Natural killer cell (primary cell): ENCODE measurements around the gene GNG12. TPM values are rescaled to one million over a fixed set of nuclear protein-coding genes. Genes with fewer than 3 reads are reported as not detected.

Experiments used
- ATAC-seq, 3 donors: fragments of 150-1000 bp in 2 of 3; fragments of 200-7000 bp in 1 of 3; cut with Tn5 transposase; 1 replicate in 1 of 3; 2 replicates in 2 of 3; pipeline ENCODE4 v1.10.0; 2021; ENCODE audit warnings: mild to moderate bottlenecking in 2 of 3, moderate library complexity in 2 of 3
- DNase-seq, 2 donors: peaks; one replicate each; pipeline versions ENCODE4 v3.0.0 to v3.0.0-alpha.2; 2013 to 2021; ENCODE audit warnings: mixed read lengths in 1 of 2
- H3K27ac ChIP-seq: one replicate; pipeline ENCODE4 v1.5.1; 2013; ENCODE audit warnings: mild to moderate bottlenecking, low read length
- H3K27me3 ChIP-seq: one replicate; pipeline ENCODE4 v1.6.1; 2013; ENCODE audit warnings: low read length; ENCODE audit not compliant: control insufficient read depth, insufficient read depth
- H3K36me3 ChIP-seq: one replicate; pipeline ENCODE4 v1.6.1; 2013; ENCODE audit warnings: low read length; ENCODE audit not compliant: control insufficient read depth, insufficient read depth
- H3K4me1 ChIP-seq: one replicate; pipeline ENCODE4 v1.6.1; 2013; ENCODE audit warnings: low read length; ENCODE audit not compliant: control insufficient read depth, insufficient read depth
- H3K4me3 ChIP-seq: one replicate; pipeline ENCODE4 v1.5.1; 2013; ENCODE audit warnings: low read length
- H3K9me3 ChIP-seq: one replicate; pipeline ENCODE4 v1.6.1; 2013; ENCODE audit warnings: low read length; ENCODE audit not compliant: control insufficient read depth, insufficient read depth
- H3K27ac Mint-ChIP-seq, 2 donors: one replicate each; pipeline ENCODE4 v1.8.0; 2022; ENCODE audit warnings: mild to moderate bottlenecking in 2 of 2, mixed read lengths in 2 of 2, moderate library complexity in 1 of 2
- H3K27me3 Mint-ChIP-seq, 2 donors: one replicate each; pipeline ENCODE4 v1.8.0; 2022; ENCODE audit warnings: low read depth in 2 of 2, mixed read lengths in 2 of 2
- H3K36me3 Mint-ChIP-seq: one replicate; pipeline ENCODE4 v1.8.0; 2022; ENCODE audit warnings: mixed read lengths
- H3K4me1 Mint-ChIP-seq, 2 donors: one replicate each; pipeline ENCODE4 v1.8.0; 2022; ENCODE audit warnings: mixed read lengths in 2 of 2
- H3K4me3 Mint-ChIP-seq: one replicate; pipeline ENCODE4 v1.8.0; 2022; ENCODE audit warnings: mild to moderate bottlenecking, moderate library complexity, mixed read lengths
- H3K9me3 Mint-ChIP-seq, 2 donors: one replicate each; pipeline ENCODE4 v1.8.0; 2022; ENCODE audit warnings: mixed read lengths in 2 of 2
- CTCF ChIP-seq: fragments of 200-600 bp; IDR thresholded peaks from one replicate; pipeline ENCODE4 v1.8.0; 2022; ENCODE audit warnings: antibody characterized with exemption
- WGBS: methylation state at CpG from one replicate; pipeline ENCODE4 v1.1.7; 2013; ENCODE audit warnings: missing lambda C conversion rate; ENCODE audit not compliant: insufficient coverage; 5-methylcytosine and 5-hydroxymethylcytosine counted together
- intact Hi-C: fragments of 100-400 bp; cut with micrococcal nuclease; formaldehyde crosslinking; loops from one replicate; pipeline ENCODE4 v1.14.2; 2022
- total RNA-seq, 4 donors: library from RNA; stranded (reverse); fragments of 120-200 nt in 1 of 4; gene quantifications; one replicate each; pipeline versions ENCODE4 v1.2.3 to v1.2.4, GENCODE V29; 2013 to 2022

The GNG12 gene
- total RNA-seq, 3 donors from 2014 or later (not counting 1 experiment from before 2014, with no cell fraction given): not detected

GRCh38 chr1:67802565-67802964 lies 30.7 kb downstream of the GNG12 start:
- H3K27me3 ChIP-seq: peaks cover 3% of the 10 kb centered on the region
- H3K9me3 ChIP-seq: no peaks in the 10 kb centered on the region
- no peaks in the 10 kb centered on the region for H3K36me3 Mint-ChIP-seq
- H3K4me1 ChIP-seq: no peaks in the 10 kb centered on the region
- intact Hi-C loops: no loop called here
- no peak overlapping the region for H3K27ac Mint-ChIP-seq
- H3K4me3 ChIP-seq: no peak overlapping the region
- peaks cover 19 to 62% of the 10 kb centered on the region in 2 donors for H3K27me3 Mint-ChIP-seq
- H3K9me3 Mint-ChIP-seq: no peaks in the 10 kb centered on the region
- TF ChIP-seq CTCF: no peak
- no peaks in the 10 kb centered on the region for H3K36me3 ChIP-seq
- H3K4me1 Mint-ChIP-seq: no peaks in the 10 kb centered on the region
- DNase-seq (no peak), ATAC-seq (no peak)
- no peak overlapping the region for H3K27ac ChIP-seq
- no peak overlapping the region for H3K4me3 Mint-ChIP-seq
- 63% methylated on average over 3 of the region's 3 CpGs for WGBS

- ATAC-seq (no peak), DNase-seq (no peak)
- Mint-ChIP-seq H3K36me3 (no peaks in the 10 kb centered on the region), H3K4me3 (no peak overlapping the region), H3K27ac (no peak overlapping the region), H3K4me1 (no peaks in the 10 kb centered on the region), H3K27me3 (peaks cover 19 to 67% of the 10 kb centered on the region in 2 donors), H3K9me3 (no peaks in the 10 kb centered on the region)
- Histone ChIP-seq H3K4me1 (no peaks in the 10 kb centered on the region), H3K9me3 (no peaks in the 10 kb centered on the region), H3K27me3 (peaks cover 3% of the 10 kb centered on the region), H3K27ac (no peak overlapping the region), H3K4me3 (no peak overlapping the region), H3K36me3 (no peaks in the 10 kb centered on the region)
- intact Hi-C loops: no loop called here
- TF ChIP-seq CTCF: no peak
Observed at GRCh38 chr1:67801903-67802302, 31.4 kb downstream of the GNG12 start.

- H3K4me1 ChIP-seq: no peaks in the 10 kb centered on the region
- intact Hi-C loops: no loop called here
- Mint-ChIP-seq H3K27me3 (peaks cover 13 to 37% of the 10 kb centered on the region in 2 donors), H3K36me3 (no peaks in the 10 kb centered on the region), H3K4me3 (no peak overlapping the region), H3K4me1 (no peaks in the 10 kb centered on the region), H3K9me3 (no peaks in the 10 kb centered on the region), H3K27ac (no peak overlapping the region)
- TF ChIP-seq CTCF: no peak
- no peaks in the 10 kb centered on the region for H3K36me3 ChIP-seq
- H3K27me3 ChIP-seq: no peaks in the 10 kb centered on the region
- DNase-seq (no peak), ATAC-seq (no peak)
- no peaks in the 10 kb centered on the region for H3K9me3 ChIP-seq
- H3K27ac ChIP-seq: no peak overlapping the region
- 88% methylated on average over 7 of the region's 8 CpGs for WGBS
- H3K4me3 ChIP-seq: no peak overlapping the region
Observed at GRCh38 chr1:67795179-67795912, 37.9 kb downstream of the GNG12 start.

- Mint-ChIP-seq H3K27me3 (peaks cover 13 to 37% of the 10 kb centered on the region in 2 donors), H3K36me3 (no peaks in the 10 kb centered on the region), H3K4me1 (no peaks in the 10 kb centered on the region), H3K27ac (no peak overlapping the region), H3K4me3 (no peak overlapping the region), H3K9me3 (no peaks in the 10 kb centered on the region)
- intact Hi-C loops: no loop called here
- Histone ChIP-seq H3K4me1 (no peaks in the 10 kb centered on the region), H3K4me3 (no peak overlapping the region), H3K36me3 (no peaks in the 10 kb centered on the region), H3K9me3 (no peaks in the 10 kb centered on the region), H3K27me3 (no peaks in the 10 kb centered on the region), H3K27ac (no peak overlapping the region)
- WGBS: 77% methylated on average over 3 of the region's 3 CpGs
- DNase-seq (no peak), ATAC-seq (no peak)
- TF ChIP-seq CTCF: no peak
Observed at GRCh38 chr1:67793562-67793961, 39.7 kb downstream of the GNG12 start.
